GM12872 (cell line): Measurements from ENCODE around the gene PRKCZ.

Experiments
- TF ChIP-seq, protein P1 (sequence below): IDR thresholded peaks from 3 replicates; pipeline ENCODE4 v1.5.1; 2011; ENCODE audit warnings: low read depth, mild to moderate bottlenecking, low read length, moderate library complexity; ENCODE audit not compliant: insufficient read depth

PRKCZ gene

DNA sequence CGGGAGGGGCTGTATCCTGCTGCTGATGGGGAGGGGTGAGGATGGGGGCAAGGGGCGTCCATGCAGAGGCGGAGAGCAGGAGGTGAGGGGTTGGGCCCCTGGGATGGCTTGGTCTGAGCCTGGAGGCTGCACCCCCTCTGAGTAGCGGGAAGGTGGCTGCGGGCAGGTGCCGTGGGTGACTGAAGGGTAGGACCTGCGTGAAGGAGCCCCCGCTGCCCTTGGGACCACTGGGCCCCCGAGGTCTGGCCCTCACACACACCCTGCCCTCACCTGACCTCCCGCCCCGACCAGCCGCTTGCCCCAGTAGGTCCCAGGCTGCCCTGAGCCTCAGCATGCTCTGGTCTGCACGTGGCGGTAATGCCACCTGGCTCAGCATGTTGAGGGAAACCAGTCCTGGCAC lies 165.1 kb downstream of the PRKCZ start:
- TF ChIP-seq, protein P1, sequence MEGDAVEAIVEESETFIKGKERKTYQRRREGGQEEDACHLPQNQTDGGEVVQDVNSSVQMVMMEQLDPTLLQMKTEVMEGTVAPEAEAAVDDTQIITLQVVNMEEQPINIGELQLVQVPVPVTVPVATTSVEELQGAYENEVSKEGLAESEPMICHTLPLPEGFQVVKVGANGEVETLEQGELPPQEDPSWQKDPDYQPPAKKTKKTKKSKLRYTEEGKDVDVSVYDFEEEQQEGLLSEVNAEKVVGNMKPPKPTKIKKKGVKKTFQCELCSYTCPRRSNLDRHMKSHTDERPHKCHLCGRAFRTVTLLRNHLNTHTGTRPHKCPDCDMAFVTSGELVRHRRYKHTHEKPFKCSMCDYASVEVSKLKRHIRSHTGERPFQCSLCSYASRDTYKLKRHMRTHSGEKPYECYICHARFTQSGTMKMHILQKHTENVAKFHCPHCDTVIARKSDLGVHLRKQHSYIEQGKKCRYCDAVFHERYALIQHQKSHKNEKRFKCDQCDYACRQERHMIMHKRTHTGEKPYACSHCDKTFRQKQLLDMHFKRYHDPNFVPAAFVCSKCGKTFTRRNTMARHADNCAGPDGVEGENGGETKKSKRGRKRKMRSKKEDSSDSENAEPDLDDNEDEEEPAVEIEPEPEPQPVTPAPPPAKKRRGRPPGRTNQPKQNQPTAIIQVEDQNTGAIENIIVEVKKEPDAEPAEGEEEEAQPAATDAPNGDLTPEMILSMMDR: no peak

DNA sequence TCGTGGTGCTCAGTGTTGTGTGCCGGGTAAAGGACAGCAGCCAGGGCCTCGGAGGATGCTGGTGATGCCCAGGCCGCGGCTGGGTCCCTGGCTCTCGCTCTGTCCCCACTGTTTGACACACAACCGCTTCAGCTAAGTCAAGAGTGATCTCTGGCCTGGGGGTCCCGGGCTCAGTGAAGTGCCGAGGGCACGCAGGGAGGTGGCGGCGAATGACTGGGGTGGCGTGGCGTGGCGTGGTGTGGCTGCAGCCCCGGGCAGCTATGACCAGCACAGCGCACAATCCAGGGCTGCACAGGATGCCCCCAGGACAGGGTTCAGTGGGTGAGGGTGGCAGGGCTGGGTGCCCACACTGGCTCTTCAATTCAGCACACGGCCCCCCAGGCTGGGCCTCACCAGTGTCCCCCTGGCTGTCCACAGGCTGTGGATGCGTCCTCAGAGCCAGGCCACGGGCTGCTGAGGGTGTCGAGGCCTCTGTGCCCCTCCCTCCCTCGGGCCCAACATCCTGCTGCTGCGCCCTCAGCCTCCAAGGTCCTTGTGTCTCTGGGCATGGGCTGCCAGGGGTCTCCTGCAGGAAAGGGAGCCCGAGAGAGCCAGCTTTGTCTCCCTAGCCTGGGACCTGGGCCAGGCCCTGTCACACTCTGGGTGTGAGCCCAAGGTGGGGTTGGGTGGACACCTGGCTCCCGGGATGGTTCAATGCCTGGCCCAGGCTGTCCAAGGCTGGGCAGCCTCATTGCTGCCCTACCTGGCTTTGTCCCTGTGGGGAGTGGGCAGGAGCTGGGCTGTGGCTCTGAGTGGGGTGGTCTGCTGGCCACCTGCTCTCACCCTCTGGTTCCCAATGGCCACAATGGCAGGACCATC lies 165.9 kb downstream of the PRKCZ start:
- TF ChIP-seq, protein P1: no peak

DNA sequence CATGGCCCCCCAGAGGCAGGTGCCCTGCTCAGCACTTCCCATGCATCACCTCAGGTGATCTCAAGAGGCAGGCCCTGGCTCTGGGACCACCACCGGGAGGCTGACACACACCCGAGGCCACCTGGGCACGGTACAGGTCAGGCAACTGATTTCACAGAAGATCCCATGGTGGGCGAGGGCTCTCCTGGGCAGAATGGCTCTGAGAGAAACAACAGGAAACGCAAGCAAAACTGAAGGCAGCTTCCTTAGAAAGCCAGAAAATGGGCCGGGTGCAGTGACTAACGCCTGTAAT lies 166.5 kb downstream of the PRKCZ start:
- TF ChIP-seq, protein P1: no peak

DNA sequence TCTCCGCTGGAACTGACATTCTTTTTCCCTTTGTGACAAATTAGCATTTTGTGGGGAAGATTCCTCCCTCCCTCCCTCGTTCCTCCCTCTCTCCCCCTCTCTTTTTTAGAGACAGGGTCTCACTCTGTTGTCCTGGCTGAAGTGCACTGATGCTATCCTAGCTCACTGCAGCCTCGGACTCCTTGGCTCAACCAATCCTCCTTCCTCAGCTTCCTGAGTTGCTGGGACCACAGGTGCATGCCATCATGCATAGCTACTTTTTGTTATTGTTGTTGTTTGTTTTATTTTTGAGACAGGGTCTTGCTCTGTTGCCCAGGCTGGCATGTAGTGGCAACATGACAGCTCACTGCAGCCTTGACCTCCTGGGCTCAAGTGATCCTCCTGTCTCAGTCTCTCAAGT lies 171.1 kb downstream of the PRKCZ start:
- TF ChIP-seq, protein P1: no peak

DNA sequence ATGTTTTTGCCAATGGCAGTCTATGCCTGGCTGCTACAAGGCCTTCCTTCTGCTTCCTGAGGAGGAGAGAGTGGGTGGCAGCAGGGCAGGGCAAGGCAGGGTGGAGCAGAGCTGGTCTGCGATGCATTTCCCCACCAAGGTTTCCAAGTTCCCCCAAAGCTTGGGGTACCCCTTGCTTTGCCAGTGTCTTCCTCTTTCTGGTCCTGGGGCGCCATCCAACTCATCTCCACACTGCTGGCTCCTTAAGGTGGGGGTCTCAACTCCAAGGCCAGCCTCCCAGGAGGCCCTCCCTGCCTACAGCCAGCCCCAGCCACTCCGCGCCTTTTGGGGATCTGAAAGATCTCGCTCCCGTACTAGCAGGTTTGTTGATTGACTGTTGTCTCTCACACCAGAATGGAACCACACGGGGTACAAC lies 174.0 kb downstream of the PRKCZ start:
- TF ChIP-seq, protein P1: no peak

DNA sequence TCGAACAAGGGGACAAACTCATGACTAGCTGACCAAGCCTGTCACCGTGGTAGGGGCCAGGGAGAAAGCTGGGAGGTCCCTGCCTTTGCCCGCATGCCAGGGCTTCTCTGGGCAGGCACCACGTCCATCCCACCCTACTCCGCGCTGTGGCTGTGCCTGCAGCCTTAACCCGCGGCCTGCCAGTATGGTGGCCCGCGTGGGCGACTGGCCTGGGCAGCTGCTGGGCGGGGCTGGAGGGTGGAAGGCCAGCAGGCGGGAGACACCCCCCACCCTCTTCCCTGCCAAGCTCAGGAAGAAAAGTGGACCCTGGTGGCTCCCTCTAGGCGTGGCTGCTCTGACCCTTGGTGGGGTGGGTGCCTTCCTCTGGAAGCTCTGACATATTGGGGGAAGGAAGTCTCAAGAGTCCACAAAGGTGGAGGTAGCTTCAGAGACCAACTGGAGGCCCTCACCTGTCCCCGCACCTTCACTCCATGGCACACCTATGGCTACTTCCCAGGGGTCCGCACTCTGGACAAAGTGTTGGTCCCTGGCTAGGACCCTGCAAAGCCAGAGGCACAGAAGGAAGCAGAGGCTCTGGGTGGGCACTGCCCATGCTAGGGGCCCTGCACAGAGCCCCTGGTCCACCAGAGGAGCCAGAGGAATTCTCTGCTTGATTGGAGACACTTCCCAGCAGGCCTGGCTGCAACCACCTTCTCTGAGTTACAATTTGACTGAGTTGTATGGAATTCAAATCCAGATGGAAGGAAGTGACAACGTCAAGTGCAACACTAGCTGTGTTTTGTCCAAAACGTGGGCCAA lies 174.6 kb downstream of the PRKCZ start:
- TF ChIP-seq, protein P1: no peak

GRCh38 chr1:2226525-2227345 lies 176.5 kb downstream of the PRKCZ start:
- TF ChIP-seq, protein P1: no peak
